ENCODE results near the gene LGR4. TPM values are rescaled to one million over a fixed set of nuclear protein-coding genes. Genes with fewer than 3 reads are reported as not detected.

LGR4 gene
- total and polyA plus RNA-seq, 8 donors = 23.4 to 73.0 (median 54.5) TPM

- no peak for TF ChIP-seq CTCF (IDR thresholded peaks at IDR 0.05)
- Histone ChIP-seq H3K9me3 (no peaks in the 10 kb centered on the region), H3K36me3 (peaks cover 0 to 33% (median 0%) of the 10 kb centered on the region in 3 donors), H3K27ac (peak overlapping the region in 3 of 4 donors; percentile 32 to 83 (median 81)), H3K4me1 (peaks cover 24 to 66% (median 32%) of the 10 kb centered on the region in 3 donors), H3K27me3 (no peaks in the 10 kb centered on the region), H3K4me3 (no peak overlapping the region)
- ATAC-seq = peak; percentile 95 to 98 (median 96)
- DNase-seq = peak in 5 of 6 donors; percentile 56 to 73 (median 58)
- no peak for FAIRE-seq
- 17 to 24% methylated on average over 5 of the region's 5 CpGs for WGBS, 2 donors
- intact Hi-C loops (cut with DNase I) = no loop called here
Observed at GRCh38 chr11:27381238-27381666, 91.3 kb downstream of the LGR4 start.

- H3K36me3 ChIP-seq = peaks cover 0 to 33% (median 0%) of the 10 kb centered on the region in 3 donors
- peaks cover 24 to 65% (median 34%) of the 10 kb centered on the region in 3 donors for H3K4me1 ChIP-seq
- no peaks in the 10 kb centered on the region for H3K27me3 ChIP-seq
- no peak for TF ChIP-seq CTCF (IDR thresholded peaks at IDR 0.05)
- H3K9me3 ChIP-seq = no peaks in the 10 kb centered on the region
- DNase-seq (no peak), ATAC-seq (peak in 3 of 4 donors; percentile 4 to 14 (median 4)), FAIRE-seq (no peak)
- H3K4me3 ChIP-seq = no peak overlapping the region
- 64 to 66% methylated on average over 2 of the region's 2 CpGs for WGBS, 2 donors
- intact Hi-C loops (cut with DNase I) = no loop called here
- H3K27ac ChIP-seq = peak overlapping the region; percentile 10 to 83 (median 56)
Observed at GRCh38 chr11:27380771-27381170, 91.8 kb downstream of the LGR4 start.

GRCh38 chr11:27379449-27379848 lies 93.1 kb downstream of the LGR4 start:
- Histone ChIP-seq H3K4me3 (no peak overlapping the region), H3K9me3 (no peaks in the 10 kb centered on the region), H3K27ac (peak overlapping the region in 2 of 4 donors; percentile 81 to 83), H3K27me3 (no peaks in the 10 kb centered on the region), H3K4me1 (peaks cover 28 to 71% (median 46%) of the 10 kb centered on the region in 3 donors), H3K36me3 (peaks cover 0 to 26% (median 0%) of the 10 kb centered on the region in 3 donors)
- FAIRE-seq (no peak), ATAC-seq (no peak), DNase-seq (no peak)
- 61 to 72% methylated on average over 3 of the region's 3 CpGs for WGBS, 2 donors
- intact Hi-C loops (cut with DNase I) = loop anchor here (10.0 kb wide), 1 partner anchor 85 kb away; no protein-coding TSS in a partner anchor
- no peak for TF ChIP-seq CTCF (IDR thresholded peaks at IDR 0.05)

GRCh38 chr11:27375370-27375769 lies 97.2 kb downstream of the LGR4 start:
- intact Hi-C loops (cut with DNase I) = loop anchor here (10.0 kb wide), 1 partner anchor 89 kb away; no protein-coding TSS in a partner anchor

More at GRCh38 chr11:27375370-27375769, 97.2 kb downstream of the LGR4 start:
- Histone ChIP-seq H3K27ac (peak overlapping the region in 2 of 4 donors; percentile 66 to 74), H3K4me3 (no peak overlapping the region), H3K36me3 (peaks cover 0 to 25% (median 3%) of the 10 kb centered on the region in 3 donors), H3K4me1 (peaks cover 27 to 78% (median 60%) of the 10 kb centered on the region in 3 donors), H3K9me3 (no peaks in the 10 kb centered on the region), H3K27me3 (no peaks in the 10 kb centered on the region)
- DNase-seq (no peak), ATAC-seq (peak in 3 of 4 donors; percentile 8 to 61 (median 19)), FAIRE-seq (no peak)
- no peak for TF ChIP-seq CTCF (IDR thresholded peaks at IDR 0.05)
- 39 to 50% methylated on average over 2 of the region's 2 CpGs for WGBS, 2 donors

Measured in pancreas (tissue), 10 donors.